Neural progenitor cell (in vitro differentiated cells): ENCODE results near the gene IYD. TPM values are rescaled to one million over a fixed set of nuclear protein-coding genes. Genes with fewer than 3 reads are reported as not detected.

Experiments
- DNase-seq: peaks from one replicate; pipeline ENCODE4 v3.0.0-alpha.2; 2016; ENCODE audit warnings: low spot score
- H2AFZ ChIP-seq: fragments of 200-600 bp; sonication (generic); replicated peaks from 2 replicates; pipeline ENCODE4 v1.6.1; 2016; ENCODE audit warnings: antibody characterized with exemption
- H3F3A ChIP-seq: fragments of 200-600 bp; sonication (generic); 2 replicates; pipeline ENCODE4 v1.6.1; 2016; ENCODE audit warnings: antibody characterized with exemption, low read depth
- H3K27ac ChIP-seq: fragments of 200-600 bp; sonication (generic); 2 replicates; pipeline ENCODE4 v1.5.1; 2016; ENCODE audit warnings: mild to moderate bottlenecking
- H3K27me3 ChIP-seq: fragments of 200-600 bp; sonication (generic); 2 replicates; pipeline ENCODE4 v1.6.1; 2016; ENCODE audit warnings: mild to moderate bottlenecking, moderate library complexity
- H3K36me3 ChIP-seq: fragments of 200-600 bp; sonication (generic); 2 replicates; pipeline ENCODE4 v1.5.1; 2016
- H3K4me1 ChIP-seq: fragments of 200-600 bp; sonication (generic); 2 replicates; pipeline ENCODE4 v1.6.1; 2016; ENCODE audit warnings: mixed run types
- H3K4me2 ChIP-seq: fragments of 200-600 bp; sonication (generic); 2 replicates; pipeline ENCODE4 v1.6.1; 2016
- H3K4me3 ChIP-seq: fragments of 200-600 bp; sonication (generic); 2 replicates; pipeline ENCODE4 v1.5.1; 2016
- H3K79me2 ChIP-seq: fragments of 200-600 bp; sonication (generic); 2 replicates; pipeline ENCODE4 v1.6.1; 2016; ENCODE audit warnings: low read depth
- H3K9ac ChIP-seq: fragments of 200-600 bp; sonication (generic); 2 replicates; pipeline ENCODE4 v1.6.1; 2016
- H3K9me3 ChIP-seq: fragments of 200-600 bp; sonication (generic); 2 replicates; pipeline ENCODE4 v1.5.1; 2016; ENCODE audit warnings: low read depth
- H4K20me1 ChIP-seq: fragments of 200-600 bp; sonication (generic); 2 replicates; pipeline ENCODE4 v1.6.1; 2016; ENCODE audit warnings: low read depth
- H3K27ac Mint-ChIP-seq: 3 replicates; pipeline ENCODE4 v1.8.0; 2021; ENCODE audit warnings: mixed read lengths
- H3K27me3 Mint-ChIP-seq: 2 replicates; pipeline ENCODE4 v1.8.0; 2022; ENCODE audit warnings: low read depth, mild to moderate bottlenecking, inconsistent platforms, moderate library complexity, mixed read lengths; ENCODE audit not compliant: insufficient read depth
- H3K36me3 Mint-ChIP-seq: 3 replicates; pipeline ENCODE4 v1.8.0; 2021; ENCODE audit warnings: mixed read lengths
- H3K4me1 Mint-ChIP-seq: 3 replicates; pipeline ENCODE4 v1.8.0; 2021; ENCODE audit warnings: mixed read lengths
- H3K4me3 Mint-ChIP-seq: 3 replicates; pipeline ENCODE4 v1.8.0; 2021; ENCODE audit warnings: mild to moderate bottlenecking, moderate library complexity, mixed read lengths
- H3K9me3 Mint-ChIP-seq: 3 replicates; pipeline ENCODE4 v1.8.0; 2020; ENCODE audit warnings: mixed read lengths
- EZH2 ChIP-seq: fragments of 200-600 bp; sonication (generic); IDR thresholded peaks from 2 replicates; pipeline ENCODE4 v1.6.1; 2017; ENCODE audit warnings: antibody characterized with exemption, mild to moderate bottlenecking, moderate library complexity
- EZH2phosphoT487 ChIP-seq: fragments of 200-600 bp; sonication (generic); IDR thresholded peaks from 2 replicates; pipeline ENCODE4 v1.6.1; 2017; ENCODE audit warnings: antibody characterized with exemption
- total RNA-seq: library from RNA; depleted of rRNA; stranded (reverse); fragments of >200 nt; gene quantifications from 2 replicates; pipeline ENCODE4 v1.2.3, GENCODE V29; 2015; ENCODE audit warnings: low replicate concordance
- TF ChIP-seq, protein P1 (sequence below): fragments of 200-600 bp; sonication (generic); IDR thresholded peaks from 2 replicates; pipeline ENCODE4 v1.5.1; 2017; ENCODE audit warnings: antibody characterized with exemption, mild to moderate bottlenecking

The IYD gene
- total RNA-seq, 1 donor from 2014 or later, result not detected

DNA sequence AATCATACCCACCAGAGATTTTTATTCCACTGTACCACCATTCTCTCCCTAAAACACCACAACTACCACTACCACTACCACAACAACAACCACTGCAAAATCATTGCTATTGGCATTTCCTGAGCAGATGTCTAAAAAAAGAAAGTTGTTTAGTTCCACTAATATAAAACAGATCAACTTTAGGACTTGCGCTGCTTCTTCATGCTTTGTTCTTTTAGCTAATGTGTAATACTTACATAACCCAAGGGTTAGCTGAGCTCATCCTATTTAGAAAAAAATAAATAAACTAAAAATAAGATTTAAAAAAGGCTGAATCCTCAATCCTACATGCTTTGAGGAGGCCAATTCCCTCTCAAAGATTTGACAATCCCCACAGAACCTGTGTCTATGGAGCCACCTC, 11.4 kb downstream of the IYD start:
- Mint-ChIP-seq H3K9me3 (no peaks in the 10 kb centered on the region), H3K4me3 (no peak overlapping the region), H3K27me3 (no peaks in the 10 kb centered on the region), H3K4me1 (peaks cover 8% of the 10 kb centered on the region), H3K27ac (no peak overlapping the region), H3K36me3 (no peaks in the 10 kb centered on the region)
- H3K4me1 ChIP-seq, result no peaks in the 10 kb centered on the region
- H4K20me1 ChIP-seq, result no peaks in the 10 kb centered on the region
- no peak overlapping the region for H3K4me2 ChIP-seq
- no peak overlapping the region for H3K4me3 ChIP-seq
- H3K9ac ChIP-seq, result no peak overlapping the region
- H3K36me3 ChIP-seq, result no peaks in the 10 kb centered on the region
- H3K27ac ChIP-seq, result no peak overlapping the region
- TF ChIP-seq EZH2phosphoT487, result no peak
- no peak for TF ChIP-seq EZH2
- TF ChIP-seq, protein P1, sequence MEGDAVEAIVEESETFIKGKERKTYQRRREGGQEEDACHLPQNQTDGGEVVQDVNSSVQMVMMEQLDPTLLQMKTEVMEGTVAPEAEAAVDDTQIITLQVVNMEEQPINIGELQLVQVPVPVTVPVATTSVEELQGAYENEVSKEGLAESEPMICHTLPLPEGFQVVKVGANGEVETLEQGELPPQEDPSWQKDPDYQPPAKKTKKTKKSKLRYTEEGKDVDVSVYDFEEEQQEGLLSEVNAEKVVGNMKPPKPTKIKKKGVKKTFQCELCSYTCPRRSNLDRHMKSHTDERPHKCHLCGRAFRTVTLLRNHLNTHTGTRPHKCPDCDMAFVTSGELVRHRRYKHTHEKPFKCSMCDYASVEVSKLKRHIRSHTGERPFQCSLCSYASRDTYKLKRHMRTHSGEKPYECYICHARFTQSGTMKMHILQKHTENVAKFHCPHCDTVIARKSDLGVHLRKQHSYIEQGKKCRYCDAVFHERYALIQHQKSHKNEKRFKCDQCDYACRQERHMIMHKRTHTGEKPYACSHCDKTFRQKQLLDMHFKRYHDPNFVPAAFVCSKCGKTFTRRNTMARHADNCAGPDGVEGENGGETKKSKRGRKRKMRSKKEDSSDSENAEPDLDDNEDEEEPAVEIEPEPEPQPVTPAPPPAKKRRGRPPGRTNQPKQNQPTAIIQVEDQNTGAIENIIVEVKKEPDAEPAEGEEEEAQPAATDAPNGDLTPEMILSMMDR, result no peak
- no peaks in the 10 kb centered on the region for H3K9me3 ChIP-seq
- no peak for DNase-seq
- H3F3A ChIP-seq, result no peaks in the 10 kb centered on the region
- peaks cover 13% of the 10 kb centered on the region for H3K27me3 ChIP-seq
- no peak overlapping the region for H2AFZ ChIP-seq
- no peaks in the 10 kb centered on the region for H3K79me2 ChIP-seq

DNA sequence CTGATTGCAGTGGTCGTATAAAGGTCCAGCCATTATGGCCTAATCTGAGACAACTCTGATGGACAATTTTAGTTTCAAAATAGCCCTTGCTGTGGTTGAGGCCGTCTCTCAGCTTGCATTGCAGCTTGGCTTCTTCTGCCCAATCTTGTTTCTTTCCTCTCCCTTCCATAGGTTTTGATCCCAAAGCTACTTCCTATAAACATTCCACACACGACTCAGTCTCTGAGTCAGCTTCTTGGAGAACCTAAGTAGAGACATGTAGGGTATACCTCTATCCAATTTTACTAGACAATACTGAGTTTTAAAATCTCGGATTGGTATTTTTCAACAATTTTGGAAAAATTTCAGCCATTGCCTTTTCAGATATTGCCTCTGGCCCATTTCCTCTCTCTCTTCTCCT, 13.4 kb downstream of the IYD start:
- no peak for DNase-seq
- Histone ChIP-seq H2AFZ (no peak overlapping the region), H3F3A (no peaks in the 10 kb centered on the region), H3K27ac (no peak overlapping the region), H3K4me1 (no peaks in the 10 kb centered on the region), H3K36me3 (no peaks in the 10 kb centered on the region), H4K20me1 (no peaks in the 10 kb centered on the region), H3K9ac (no peak overlapping the region), H3K4me2 (no peak overlapping the region), H3K79me2 (no peaks in the 10 kb centered on the region), H3K27me3 (peaks cover 13% of the 10 kb centered on the region), H3K4me3 (no peak overlapping the region), H3K9me3 (no peaks in the 10 kb centered on the region)
- TF ChIP-seq EZH2 (no peak), EZH2phosphoT487 (no peak)
- TF ChIP-seq, protein P1, result no peak
- Mint-ChIP-seq H3K9me3 (no peaks in the 10 kb centered on the region), H3K36me3 (no peaks in the 10 kb centered on the region), H3K4me3 (no peak overlapping the region), H3K27me3 (no peaks in the 10 kb centered on the region), H3K27ac (no peak overlapping the region), H3K4me1 (peaks cover 2% of the 10 kb centered on the region)

DNA sequence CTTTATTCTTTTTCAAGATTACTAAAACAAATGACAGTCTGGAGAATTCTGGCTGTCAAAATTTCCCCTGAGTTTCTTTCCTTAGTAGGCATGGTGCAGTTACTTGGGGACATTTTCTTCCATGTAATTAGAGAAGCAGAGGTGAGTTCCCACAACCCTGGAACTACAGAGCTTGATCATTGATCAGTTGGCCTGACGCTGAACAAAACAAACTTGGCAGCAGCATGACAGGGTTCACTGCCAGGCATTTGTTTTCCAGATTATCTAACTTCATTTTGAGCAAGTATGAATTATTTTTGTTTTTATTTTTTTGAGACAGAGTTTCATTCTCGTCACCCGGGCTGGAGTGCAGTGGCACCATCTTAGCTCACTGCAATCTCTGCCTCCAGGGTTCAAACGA, 22.6 kb downstream of the IYD start:
- no peaks in the 10 kb centered on the region for H3K27me3 ChIP-seq
- Mint-ChIP-seq H3K36me3 (no peaks in the 10 kb centered on the region), H3K4me3 (no peak overlapping the region), H3K27me3 (peaks cover 3% of the 10 kb centered on the region), H3K9me3 (no peaks in the 10 kb centered on the region), H3K27ac (no peak overlapping the region), H3K4me1 (peaks cover 3% of the 10 kb centered on the region)
- no peak overlapping the region for H3K4me3 ChIP-seq
- H3K79me2 ChIP-seq, result no peaks in the 10 kb centered on the region
- DNase-seq, result no peak
- no peak overlapping the region for H2AFZ ChIP-seq
- no peaks in the 10 kb centered on the region for H3F3A ChIP-seq
- H3K4me2 ChIP-seq, result no peak overlapping the region
- H3K27ac ChIP-seq, result no peak overlapping the region
- no peak for TF ChIP-seq EZH2phosphoT487
- TF ChIP-seq, protein P1, result no peak
- TF ChIP-seq EZH2, result no peak
- H4K20me1 ChIP-seq, result no peaks in the 10 kb centered on the region
- H3K4me1 ChIP-seq, result no peaks in the 10 kb centered on the region
- no peaks in the 10 kb centered on the region for H3K36me3 ChIP-seq
- no peaks in the 10 kb centered on the region for H3K9me3 ChIP-seq
- H3K9ac ChIP-seq, result no peak overlapping the region
